ENCODE results near the gene MGRN1.

Gene MGRN1

GRCh38 chr16:4699046-4699556, 74.5 kb downstream of the MGRN1 start:
- no peak for DNase-seq (ENCODE audit: low read depth)

GRCh38 chr16:4700380-4700996, 75.9 kb downstream of the MGRN1 start:
- DNase-seq (ENCODE audit: low read depth), result no peak

- no peak for DNase-seq (ENCODE audit: low read depth)
Measured at GRCh38 chr16:4700997-4701743, 76.5 kb downstream of the MGRN1 start.

DNA sequence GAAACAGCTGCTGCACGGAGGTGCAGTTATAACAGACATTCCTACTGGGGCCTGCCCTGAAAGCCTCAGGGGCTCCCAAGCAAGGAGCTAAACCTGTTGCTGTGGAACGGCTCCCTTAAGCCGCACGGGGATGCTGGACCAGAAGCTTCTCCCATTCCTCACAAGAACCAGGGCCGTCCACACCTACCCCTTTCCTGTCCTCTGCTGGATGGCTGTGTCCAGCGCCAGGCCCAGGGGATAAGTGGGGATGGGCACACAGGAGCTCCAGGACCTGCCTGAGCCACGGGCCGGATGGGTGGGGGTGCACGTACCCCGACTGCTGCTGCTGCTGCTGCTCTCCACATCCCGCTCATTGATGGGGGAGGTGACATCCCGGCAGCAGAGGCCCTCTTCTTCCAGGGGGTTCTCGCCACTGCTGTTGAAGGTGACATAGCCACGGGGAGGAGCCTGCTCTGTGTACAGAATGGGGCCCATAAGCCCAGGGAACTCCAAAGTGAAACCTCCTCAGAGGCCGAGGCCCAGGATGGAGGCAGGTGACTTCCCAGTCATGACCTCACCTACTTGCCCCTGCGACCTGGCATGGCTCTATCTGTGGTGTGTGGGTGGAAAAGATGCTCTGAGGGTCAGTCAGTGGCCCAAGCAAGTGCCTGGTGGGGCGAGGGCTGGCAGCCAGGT, 77.3 kb downstream of the MGRN1 start:
- DNase-seq (ENCODE audit: low read depth), result no peak

- no peak for DNase-seq (ENCODE audit: low read depth)
Measured at GRCh38 chr16:4702466-4702808, 77.8 kb downstream of the MGRN1 start.

GRCh38 chr16:4703906-4704305, 79.3 kb downstream of the MGRN1 start:
- no peak for DNase-seq (ENCODE audit: low read depth)

GRCh38 chr16:4704491-4704890, 79.9 kb downstream of the MGRN1 start:
- DNase-seq (ENCODE audit: low read depth), result no peak

- no peak for DNase-seq (ENCODE audit: low read depth)
Measured at GRCh38 chr16:4704913-4705312, 80.3 kb downstream of the MGRN1 start.

DNA sequence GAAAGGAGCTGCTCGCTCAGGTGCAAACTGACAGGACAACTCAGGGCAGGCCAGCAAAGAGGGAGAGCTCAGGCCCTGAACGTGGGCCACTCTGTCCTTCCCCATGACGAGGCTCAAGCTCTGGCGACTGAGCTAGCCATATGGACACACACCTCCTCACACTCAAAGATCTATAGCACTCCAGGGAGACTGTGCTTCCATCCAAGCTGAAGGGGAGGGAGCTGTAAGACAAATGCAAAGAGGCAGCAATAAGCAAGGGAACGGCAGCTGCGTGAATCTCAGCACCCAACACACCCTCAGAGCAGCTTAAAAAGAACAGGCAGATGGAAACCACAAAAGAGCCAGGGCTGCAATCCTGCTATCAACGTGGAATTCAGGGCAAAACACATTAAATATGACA, 82.2 kb downstream of the MGRN1 start:
- no peak for DNase-seq (ENCODE audit: low read depth)

DNA sequence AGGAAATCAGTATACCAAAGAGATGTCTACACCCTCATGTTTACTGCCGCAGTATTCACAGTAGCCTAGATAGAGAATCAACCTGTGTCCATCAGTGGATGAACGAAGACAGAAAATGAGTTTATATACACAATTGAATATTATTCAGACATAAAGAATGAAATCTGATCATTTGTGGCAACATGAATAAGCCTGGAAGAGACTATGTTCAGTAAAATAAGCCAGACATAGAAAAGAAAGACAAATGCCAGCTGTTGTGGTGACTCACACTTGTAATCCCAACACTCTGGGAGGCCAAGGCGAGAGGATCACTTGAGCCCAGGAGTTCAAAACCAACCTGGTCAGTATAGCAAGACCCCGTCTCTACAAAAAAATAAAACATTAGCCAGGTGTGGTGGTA, 84.9 kb downstream of the MGRN1 start:
- no peak for DNase-seq (ENCODE audit: low read depth)

GRCh38 chr16:4713663-4714501, 89.3 kb downstream of the MGRN1 start:
- DNase-seq (ENCODE audit: low read depth), result no peak

- no peak for DNase-seq (ENCODE audit: low read depth)
Measured at GRCh38 chr16:4714996-4715395, 90.4 kb downstream of the MGRN1 start.

DNA sequence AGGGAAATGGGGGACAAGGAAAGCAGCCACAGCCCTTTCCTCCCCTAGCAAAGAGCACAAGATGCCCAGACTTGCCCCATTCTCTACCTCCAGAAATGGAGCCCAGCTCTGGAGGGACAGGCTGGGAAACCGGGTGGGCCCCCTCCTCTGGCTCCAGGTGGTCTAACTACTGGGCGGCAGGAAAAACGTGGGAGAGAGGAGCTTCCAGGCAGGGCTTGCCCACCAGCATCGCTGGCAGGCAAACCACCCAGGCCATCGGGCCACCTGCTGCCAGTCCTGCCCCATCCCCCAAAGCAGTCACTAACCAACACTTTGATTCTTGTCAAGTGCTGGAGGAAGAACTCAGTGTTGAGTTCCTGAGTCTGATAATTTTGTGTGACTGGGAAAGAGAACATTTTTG, 93.8 kb downstream of the MGRN1 start:
- no peak for DNase-seq (ENCODE audit: low read depth)

- DNase-seq (ENCODE audit: low read depth), result no peak
Measured at GRCh38 chr16:4723071-4723767, 98.6 kb downstream of the MGRN1 start.

- DNase-seq (ENCODE audit: low read depth), result no peak
Measured at GRCh38 chr16:4724661-4725270, 100.1 kb downstream of the MGRN1 start.

- no peak for DNase-seq (ENCODE audit: low read depth)
Measured at GRCh38 chr16:4726616-4727015, 102.0 kb downstream of the MGRN1 start.

DNA sequence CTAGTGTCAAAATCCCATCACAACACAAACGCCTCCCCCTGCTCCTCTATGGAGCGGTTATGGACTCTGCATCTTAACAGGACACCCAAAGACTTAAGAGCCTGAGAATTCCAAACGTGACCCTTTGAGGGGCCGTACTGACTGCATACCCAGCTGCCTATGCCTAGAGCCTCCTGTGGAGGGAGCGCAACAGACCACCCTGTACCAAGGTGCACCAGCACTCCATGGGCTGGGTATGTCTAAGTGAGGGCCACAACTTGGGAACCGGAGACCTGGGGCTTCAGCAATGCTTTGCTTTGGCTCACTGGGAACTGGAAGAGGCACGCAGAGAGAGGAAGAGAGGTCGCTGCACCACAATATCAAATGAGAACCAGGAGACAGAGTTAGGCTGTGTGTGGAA, 104.0 kb downstream of the MGRN1 start:
- DNase-seq (ENCODE audit: low read depth), result no peak

- DNase-seq (ENCODE audit: low read depth), result no peak
Measured at GRCh38 chr16:4729876-4730275, 105.2 kb downstream of the MGRN1 start.

- no peak for DNase-seq (ENCODE audit: low read depth)
Measured at GRCh38 chr16:4733211-4733742, 108.7 kb downstream of the MGRN1 start.

DNA sequence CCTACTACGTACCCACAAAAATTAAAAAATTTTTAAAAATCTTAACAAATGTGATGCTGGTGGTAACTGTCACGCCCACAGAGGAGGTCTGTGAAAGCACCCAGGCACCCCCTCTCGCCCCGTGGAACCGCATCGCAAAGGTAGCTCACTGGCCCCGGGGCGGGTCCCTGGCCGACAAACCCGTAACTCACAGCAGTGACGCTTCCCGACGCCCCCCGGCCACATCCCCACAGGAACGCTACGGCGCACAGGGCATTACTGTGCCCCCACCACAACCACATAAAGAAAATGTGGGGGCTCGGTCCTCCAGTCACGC, 109.1 kb downstream of the MGRN1 start:
- DNase-seq (ENCODE audit: low read depth), result no peak

- DNase-seq (ENCODE audit: low read depth), result peak; percentile 79
Measured at GRCh38 chr16:4734063-4734729, 109.6 kb downstream of the MGRN1 start, which contains the start of the genes ANKS3 and DNAAF8. Gene ANKS3, minus strand, starts transcription at chr16:4734271. Its CDS starts 4,122 bp downstream, at chr16:4730149. Gene DNAAF8, plus strand, starts transcription at chr16:4734537. Its CDS starts 1,978 bp downstream, at chr16:4736515.

Measured in activated T-cell treated with anti-CD3 and anti-CD28 coated beads for 24 hours (primary cell).